ENCODE measurements around the gene SERTM2. TPM values are rescaled to one million over a fixed set of nuclear protein-coding genes. Genes with fewer than 3 reads are reported as not detected.

SERTM2 gene
- total and polyA plus RNA-seq, 2 of the 4 experiments (the other 2 are of a cell fraction): under 0.01 to 0.03 TPM

GRCh38 chrX:111515298-111515697, 3.9 kb downstream of the SERTM2 start:
- Histone ChIP-seq H2AK9ac (replicated peaks; ENCODE audit: low read depth, low read length, poor library complexity) (no peak overlapping the region), H2BK20ac (ENCODE audit: low read depth, low read length) (no peak overlapping the region), H3K9me1 (ENCODE audit: insufficient read depth, low read length) (no peaks in the 10 kb centered on the region), H3K4me2 (ENCODE audit: low read depth, low read length) (no peak overlapping the region), H4K8ac (ENCODE audit: low read depth in 2 of 2, low read length in 2 of 2) (no peak overlapping the region), H3K79me1 (ENCODE audit: low read depth in 1 of 2, low read length in 2 of 2) (no peaks in the 10 kb centered on the region), H2AK5ac (ENCODE audit: low read depth, low read length) (no peak overlapping the region), H2BK5ac (ENCODE audit: low read depth, low read length, poor library complexity, severe bottlenecking) (no peak overlapping the region), H3K4me1 (ENCODE audit: control insufficient read depth, insufficient read depth, low read length) (no peaks in the 10 kb centered on the region), H3K27ac (ENCODE audit: insufficient read depth, low read length) (no peak overlapping the region), H3K36me3 (ENCODE audit: control insufficient read depth, insufficient read depth, low read length) (no peaks in the 10 kb centered on the region), H4K20me1 (ENCODE audit: insufficient read depth, low read length) (no peaks in the 10 kb centered on the region), H2BK15ac (ENCODE audit: low read depth, low read length) (no peak overlapping the region), H3K27me3 (ENCODE audit: control insufficient read depth, insufficient read depth, low read length) (peaks cover 3% of the 10 kb centered on the region), H3K4ac (ENCODE audit: low read depth, low read length) (no peak overlapping the region), H3K9ac (ENCODE audit: low read depth, low read length) (no peak overlapping the region), H3K14ac (replicated peaks; ENCODE audit: low read depth, low read length) (no peak overlapping the region), H2BK120ac (ENCODE audit: low read depth, low read length) (no peak overlapping the region), H4K5ac (ENCODE audit: low read depth, low read length) (no peak overlapping the region), H3K18ac (ENCODE audit: low read depth, low read length) (no peak overlapping the region), H2AFZ (replicated peaks; ENCODE audit: low read length, poor library complexity) (no peak overlapping the region), H3K4me3 (ENCODE audit: insufficient read depth, low read depth, low read length) (no peak overlapping the region), H4K91ac (ENCODE audit: insufficient read depth, low read depth, low read length) (no peak overlapping the region), H3K9me3 (ENCODE audit: control insufficient read depth, insufficient read depth, low read length) (no peaks in the 10 kb centered on the region), H3K56ac (ENCODE audit: extremely low read depth, insufficient read depth, low read length) (no peak overlapping the region), H3K23ac (ENCODE audit: low read depth, low read length) (no peak overlapping the region)
- TF ChIP-seq, protein P1, sequence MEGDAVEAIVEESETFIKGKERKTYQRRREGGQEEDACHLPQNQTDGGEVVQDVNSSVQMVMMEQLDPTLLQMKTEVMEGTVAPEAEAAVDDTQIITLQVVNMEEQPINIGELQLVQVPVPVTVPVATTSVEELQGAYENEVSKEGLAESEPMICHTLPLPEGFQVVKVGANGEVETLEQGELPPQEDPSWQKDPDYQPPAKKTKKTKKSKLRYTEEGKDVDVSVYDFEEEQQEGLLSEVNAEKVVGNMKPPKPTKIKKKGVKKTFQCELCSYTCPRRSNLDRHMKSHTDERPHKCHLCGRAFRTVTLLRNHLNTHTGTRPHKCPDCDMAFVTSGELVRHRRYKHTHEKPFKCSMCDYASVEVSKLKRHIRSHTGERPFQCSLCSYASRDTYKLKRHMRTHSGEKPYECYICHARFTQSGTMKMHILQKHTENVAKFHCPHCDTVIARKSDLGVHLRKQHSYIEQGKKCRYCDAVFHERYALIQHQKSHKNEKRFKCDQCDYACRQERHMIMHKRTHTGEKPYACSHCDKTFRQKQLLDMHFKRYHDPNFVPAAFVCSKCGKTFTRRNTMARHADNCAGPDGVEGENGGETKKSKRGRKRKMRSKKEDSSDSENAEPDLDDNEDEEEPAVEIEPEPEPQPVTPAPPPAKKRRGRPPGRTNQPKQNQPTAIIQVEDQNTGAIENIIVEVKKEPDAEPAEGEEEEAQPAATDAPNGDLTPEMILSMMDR (conservative IDR thresholded peaks at IDR 0.05; ENCODE audit: low read depth, low read length): no peak
- TF ChIP-seq CEBPB (IDR thresholded peaks at IDR 0.05; ENCODE audit: low read depth, low read length): no peak
- TF ChIP-seq MXI1 (IDR thresholded peaks at IDR 0.05; ENCODE audit: borderline replicate concordance, low read depth, low read length): no peak
- TF ChIP-seq, protein P2, sequence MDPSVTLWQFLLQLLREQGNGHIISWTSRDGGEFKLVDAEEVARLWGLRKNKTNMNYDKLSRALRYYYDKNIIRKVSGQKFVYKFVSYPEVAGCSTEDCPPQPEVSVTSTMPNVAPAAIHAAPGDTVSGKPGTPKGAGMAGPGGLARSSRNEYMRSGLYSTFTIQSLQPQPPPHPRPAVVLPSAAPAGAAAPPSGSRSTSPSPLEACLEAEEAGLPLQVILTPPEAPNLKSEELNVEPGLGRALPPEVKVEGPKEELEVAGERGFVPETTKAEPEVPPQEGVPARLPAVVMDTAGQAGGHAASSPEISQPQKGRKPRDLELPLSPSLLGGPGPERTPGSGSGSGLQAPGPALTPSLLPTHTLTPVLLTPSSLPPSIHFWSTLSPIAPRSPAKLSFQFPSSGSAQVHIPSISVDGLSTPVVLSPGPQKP (IDR thresholded peaks at IDR 0.05; ENCODE audit: borderline replicate concordance, low read depth, low read length): no peak
- no peak for TF ChIP-seq POLR2A (IDR thresholded peaks at IDR 0.05; ENCODE audit: low read depth, low read length)
- no peak for TF ChIP-seq RFX5 (IDR thresholded peaks at IDR 0.05; ENCODE audit: low read depth, low read length)
- TF ChIP-seq MAZ (IDR thresholded peaks at IDR 0.05; ENCODE audit: borderline replicate concordance, low read depth, low read length): no peak
- TF ChIP-seq SMC3 (IDR thresholded peaks at IDR 0.05; ENCODE audit: low read depth, low read length): no peak
- TF ChIP-seq RCOR1 (IDR thresholded peaks at IDR 0.05; ENCODE audit: insufficient replicate concordance, low read length): no peak
- TF ChIP-seq RAD21 (IDR thresholded peaks at IDR 0.05; ENCODE audit: low read length): no peak
- TF ChIP-seq BHLHE40 (IDR thresholded peaks at IDR 0.05; ENCODE audit: low read depth, low read length): no peak
- TF ChIP-seq FOS (IDR thresholded peaks at IDR 0.05; ENCODE audit: low read depth, low read length): no peak
- TF ChIP-seq MAFK (IDR thresholded peaks at IDR 0.05; ENCODE audit: low read depth, low read length): no peak
- TF ChIP-seq, protein P3, sequence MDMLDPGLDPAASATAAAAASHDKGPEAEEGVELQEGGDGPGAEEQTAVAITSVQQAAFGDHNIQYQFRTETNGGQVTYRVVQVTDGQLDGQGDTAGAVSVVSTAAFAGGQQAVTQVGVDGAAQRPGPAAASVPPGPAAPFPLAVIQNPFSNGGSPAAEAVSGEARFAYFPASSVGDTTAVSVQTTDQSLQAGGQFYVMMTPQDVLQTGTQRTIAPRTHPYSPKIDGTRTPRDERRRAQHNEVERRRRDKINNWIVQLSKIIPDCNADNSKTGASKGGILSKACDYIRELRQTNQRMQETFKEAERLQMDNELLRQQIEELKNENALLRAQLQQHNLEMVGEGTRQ (IDR thresholded peaks at IDR 0.05; ENCODE audit: low read depth, low read length): no peak
- TF ChIP-seq NFE2L2 (IDR thresholded peaks at IDR 0.05; ENCODE audit: low read depth, low read length): no peak
- TF ChIP-seq CHD1 (IDR thresholded peaks at IDR 0.05; ENCODE audit: low read depth, low read length): no peak
- in situ Hi-C loops (cut with MboI; ENCODE audit: low sequenced_read_pairs) (no loop called here), dilution Hi-C loops (cut with HindIII; ENCODE audit: low sequenced_read_pairs, unreplicated experiment) (no loop called here), intact Hi-C loops (cut with micrococcal nuclease) (no loop called here)
- DNase-seq (no peak), ATAC-seq (ENCODE audit: low read depth) (no peak)
- ChIA-PET POLR2A (ENCODE audit: unreplicated experiment) (no interaction called here), CTCF (no interaction called here)
- no TSS peak for BruUV-seq (replicated peaks)

Data from IMR-90 (cell line).